GM23248 (cell line): Measurements from ENCODE around the gene LMOD1. TPM values are rescaled to one million over a fixed set of nuclear protein-coding genes. Genes with fewer than 3 reads are reported as not detected.
A peak's percentile ranks its signal among the peaks of the same experiment; 100 is the strongest.

Source experiments
- DNase-seq: peaks from one replicate; pipeline ENCODE4 v3.0.0-alpha.2; 2015
- H2AFZ ChIP-seq: fragments of 200-600 bp; sonication (generic); 2 replicates; pipeline ENCODE4 v1.6.1; 2016; ENCODE audit warnings: antibody characterized with exemption
- H3F3A ChIP-seq: fragments of 200-600 bp; sonication (generic); 2 replicates; pipeline ENCODE4 v1.6.1; 2016; ENCODE audit warnings: mild to moderate bottlenecking, antibody characterized with exemption, mixed run types; ENCODE audit not compliant: insufficient read depth
- H3K27ac ChIP-seq: fragments of 200-600 bp; sonication (generic); 2 replicates; pipeline ENCODE4 v1.5.1; 2016; ENCODE audit warnings: mild to moderate bottlenecking
- H3K27me3 ChIP-seq: fragments of 200-600 bp; sonication (generic); replicated peaks from 2 replicates; pipeline ENCODE4 v1.6.1; 2016; ENCODE audit warnings: mild to moderate bottlenecking; ENCODE audit not compliant: insufficient read depth
- H3K36me3 ChIP-seq: fragments of 200-600 bp; sonication (generic); 2 replicates; pipeline ENCODE4 v1.6.1; 2016; ENCODE audit warnings: low read depth, mild to moderate bottlenecking
- H3K4me1 ChIP-seq: fragments of 200-600 bp; sonication (generic); 2 replicates; pipeline ENCODE4 v1.6.1; 2016; ENCODE audit warnings: mild to moderate bottlenecking; ENCODE audit not compliant: insufficient read depth
- H3K4me2 ChIP-seq: fragments of 200-600 bp; sonication (generic); one replicate; pipeline ENCODE4 v1.6.1; 2016; ENCODE audit warnings: mild to moderate bottlenecking; ENCODE audit not compliant: unreplicated experiment
- H3K4me3 ChIP-seq: fragments of 200-600 bp; sonication (generic); 2 replicates; pipeline ENCODE4 v1.5.1; 2016; ENCODE audit warnings: mild to moderate bottlenecking
- H3K79me2 ChIP-seq: fragments of 200-600 bp; sonication (generic); 2 replicates; pipeline ENCODE4 v1.6.1; 2016; ENCODE audit warnings: mild to moderate bottlenecking; ENCODE audit not compliant: insufficient read depth
- H3K9ac ChIP-seq: fragments of 200-600 bp; sonication (generic); 2 replicates; pipeline ENCODE4 v1.6.1; 2016; ENCODE audit warnings: mild to moderate bottlenecking
- H3K9me2 ChIP-seq: fragments of 200-600 bp; sonication (generic); 2 replicates; pipeline ENCODE4 v1.6.1; 2016; ENCODE audit warnings: mixed run types, mild to moderate bottlenecking, moderate library complexity; ENCODE audit not compliant: insufficient read depth
- H3K9me3 ChIP-seq: fragments of 200-600 bp; sonication (generic); one replicate; pipeline ENCODE4 v1.6.1; 2017; ENCODE audit warnings: low read depth
- H4K20me1 ChIP-seq: fragments of 200-600 bp; sonication (generic); 2 replicates; pipeline ENCODE4 v1.6.0; 2016; ENCODE audit not compliant: insufficient read depth
- EZH2 ChIP-seq: fragments of 200-600 bp; sonication (generic); IDR thresholded peaks from 2 replicates; pipeline ENCODE4 v1.6.1; 2018; ENCODE audit warnings: antibody characterized with exemption, mild to moderate bottlenecking; ENCODE audit not compliant: insufficient read depth, poor library complexity, severe bottlenecking
- EZH2phosphoT487 ChIP-seq: fragments of 200-600 bp; sonication (generic); IDR thresholded peaks from 2 replicates; pipeline ENCODE4 v1.6.1; 2018; ENCODE audit warnings: antibody characterized with exemption, moderate library complexity, mild to moderate bottlenecking, low read depth; ENCODE audit not compliant: insufficient read depth
- WGBS, 2 experiments: methylation state at CpG; one replicate each; pipeline ENCODE4 v1.1.6; 2015 to 2017; ENCODE audit warnings: low lambda C conversion rate in 2 of 2, low coverage in 1 of 2; ENCODE audit errors: missing lambda C conversion rate in 2 of 2; 5-methylcytosine and 5-hydroxymethylcytosine counted together
- in situ Hi-C: fragments of 300-500 bp; cut with MboI; formaldehyde crosslinking; loops from 2 replicates; pipeline ENCODE4 v1.15.0; 2020
- polyA plus RNA-seq: library from polyadenylated mRNA; unstranded; fragments of >200 nt; fragmentation: Nextera tagmentation; extraction: Ambion mirVana; gene quantifications from 2 replicates; pipeline ENCODE4 v1.2.1, GENCODE V29; 2016
- total RNA-seq: library from RNA; depleted of rRNA; stranded (reverse); fragments of >200 nt; shearing (Covaris generic); gene quantifications from 2 replicates; pipeline ENCODE4 v1.2.3, GENCODE V29; 2014

The LMOD1 gene
- total and polyA plus RNA-seq, 2 experiments from 2014 or later: 6.1 to 7.8 TPM

- H3K4me2 ChIP-seq: no peak overlapping the region
- H3K9me2 ChIP-seq: no peaks in the 10 kb centered on the region
- no peak overlapping the region for H2AFZ ChIP-seq
- no peaks in the 10 kb centered on the region for H4K20me1 ChIP-seq
- H3K36me3 ChIP-seq: no peaks in the 10 kb centered on the region
- H3K27me3 ChIP-seq: no peaks in the 10 kb centered on the region
- no peak overlapping the region for H3K4me3 ChIP-seq
- H3K27ac ChIP-seq: no peak overlapping the region
- TF ChIP-seq EZH2phosphoT487 (no peak), EZH2 (no peak)
- H3K9me3 ChIP-seq: no peaks in the 10 kb centered on the region
- peaks cover 31% of the 10 kb centered on the region for H3K4me1 ChIP-seq
- in situ Hi-C loops: no loop called here
- H3K79me2 ChIP-seq: no peaks in the 10 kb centered on the region
- no peak overlapping the region for H3K9ac ChIP-seq
- WGBS, 2 experiments: 81 to 87% methylated on average over 5 of the region's 5 CpGs
- H3F3A ChIP-seq: peaks cover 27% of the 10 kb centered on the region
- no peak for DNase-seq
These were observed 28.0 kb downstream of the LMOD1 start for GRCh38 chr1:201918343-201918742.

GRCh38 chr1:201917362-201918033 lies 28.9 kb downstream of the LMOD1 start:
- H3K27me3 ChIP-seq: no peaks in the 10 kb centered on the region
- peaks cover 35% of the 10 kb centered on the region for H3K4me1 ChIP-seq
- H3K4me2 ChIP-seq: peak overlapping the region; percentile 67
- H3F3A ChIP-seq: peaks cover 27% of the 10 kb centered on the region
- 0 out of 2 replicates have a peak overlapping the region, but pooled peaks have one; percentile 18 for H3K4me3 ChIP-seq
- in situ Hi-C loops: no loop called here
- H3K36me3 ChIP-seq: no peaks in the 10 kb centered on the region
- TF ChIP-seq EZH2: no peak
- no peak for TF ChIP-seq EZH2phosphoT487
- H3K27ac ChIP-seq: peak overlapping the region; percentile 77
- H4K20me1 ChIP-seq: no peaks in the 10 kb centered on the region
- H2AFZ ChIP-seq: peak overlapping the region; percentile 67
- H3K9me2 ChIP-seq: no peaks in the 10 kb centered on the region
- DNase-seq: peak; percentile 91
- H3K9ac ChIP-seq: peak overlapping the region; percentile 50
- WGBS, 2 experiments: 47 to 55% methylated on average over 7 of the region's 7 CpGs
- H3K9me3 ChIP-seq: no peaks in the 10 kb centered on the region
- H3K79me2 ChIP-seq: no peaks in the 10 kb centered on the region

GRCh38 chr1:201916649-201917249 lies 29.6 kb downstream of the LMOD1 start:
- peaks cover 35% of the 10 kb centered on the region for H3K4me1 ChIP-seq
- H3K27me3 ChIP-seq: no peaks in the 10 kb centered on the region
- no peaks in the 10 kb centered on the region for H3K9me2 ChIP-seq
- 13 to 18% methylated on average over 9 to 11 of the region's 11 CpGs for WGBS, 2 experiments
- peak overlapping the region; percentile 67 for H2AFZ ChIP-seq
- no peaks in the 10 kb centered on the region for H3K9me3 ChIP-seq
- peak overlapping the region; percentile 4 for H3K4me3 ChIP-seq
- H3K27ac ChIP-seq: peak overlapping the region; percentile 77
- no peak for TF ChIP-seq EZH2phosphoT487
- TF ChIP-seq EZH2: no peak
- H3K36me3 ChIP-seq: no peaks in the 10 kb centered on the region
- no peaks in the 10 kb centered on the region for H3K79me2 ChIP-seq
- peak overlapping the region; percentile 67 for H3K4me2 ChIP-seq
- DNase-seq: peak; percentile 88
- H4K20me1 ChIP-seq: no peaks in the 10 kb centered on the region
- peak overlapping the region; percentile 50 for H3K9ac ChIP-seq
- H3F3A ChIP-seq: peaks cover 27% of the 10 kb centered on the region
- in situ Hi-C loops: no loop called here

GRCh38 chr1:201914456-201915235 lies 31.7 kb downstream of the LMOD1 start:
- in situ Hi-C loops: no loop called here
- H3K27ac ChIP-seq: no peak overlapping the region
- no peaks in the 10 kb centered on the region for H3K79me2 ChIP-seq
- TF ChIP-seq EZH2phosphoT487 (no peak), EZH2 (no peak)
- no peaks in the 10 kb centered on the region for H3K36me3 ChIP-seq
- no peaks in the 10 kb centered on the region for H3K9me2 ChIP-seq
- no peak overlapping the region for H2AFZ ChIP-seq
- no peak overlapping the region for H3K9ac ChIP-seq
- 75 to 78% methylated on average over 12 to 14 of the region's 14 CpGs for WGBS, 2 experiments
- peaks cover 35% of the 10 kb centered on the region for H3K4me1 ChIP-seq
- H3K9me3 ChIP-seq: no peaks in the 10 kb centered on the region
- no peak overlapping the region for H3K4me3 ChIP-seq
- H4K20me1 ChIP-seq: no peaks in the 10 kb centered on the region
- H3F3A ChIP-seq: peaks cover 27% of the 10 kb centered on the region
- H3K4me2 ChIP-seq: no peak overlapping the region
- no peaks in the 10 kb centered on the region for H3K27me3 ChIP-seq
- DNase-seq: no peak
